DOHH2 (cell line): ENCODE measurements around the gene CAPZB.

Experiments
- H3F3A ChIP-seq: fragments of 200-600 bp; sonication (generic), shearing (Covaris generic); 2 replicates; pipeline ENCODE4 v1.6.0; 2016; ENCODE audit warnings: antibody characterized with exemption, mild to moderate bottlenecking; ENCODE audit not compliant: control insufficient read depth, insufficient read depth
- H3K27ac ChIP-seq: fragments of 200-600 bp; sonication (generic); 2 replicates; pipeline ENCODE4 v1.5.1; 2014; ENCODE audit warnings: low read depth, mild to moderate bottlenecking, low read length, moderate library complexity
- H3K27me3 ChIP-seq: fragments of 200-600 bp; sonication (generic); 2 replicates; pipeline ENCODE4 v1.6.1; 2014; ENCODE audit warnings: mild to moderate bottlenecking, low read length, mixed read lengths; ENCODE audit not compliant: control insufficient read depth
- H3K36me3 ChIP-seq: fragments of 200-600 bp; sonication (generic); 2 replicates; pipeline ENCODE4 v1.6.1; 2014; ENCODE audit warnings: mild to moderate bottlenecking, low read length, moderate library complexity, mixed read lengths; ENCODE audit not compliant: control insufficient read depth
- H3K4me1 ChIP-seq: fragments of 200-600 bp; sonication (generic); 2 replicates; pipeline ENCODE4 v1.6.1; 2014; ENCODE audit warnings: mild to moderate bottlenecking, low read length, mixed read lengths; ENCODE audit not compliant: control insufficient read depth
- H3K4me2 ChIP-seq: fragments of 200-600 bp; sonication (generic); 2 replicates; pipeline ENCODE4 v1.6.0; 2014; ENCODE audit warnings: mild to moderate bottlenecking, low read length, moderate library complexity
- H3K4me3 ChIP-seq: fragments of 200-600 bp; sonication (generic); 2 replicates; pipeline ENCODE4 v1.5.1; 2014; ENCODE audit warnings: mild to moderate bottlenecking, low read length, mixed read lengths
- H3K79me2 ChIP-seq: fragments of 200-600 bp; sonication (generic); 2 replicates; pipeline ENCODE4 v1.6.1; 2014; ENCODE audit warnings: mild to moderate bottlenecking, low read length, mixed read lengths; ENCODE audit not compliant: control insufficient read depth
- H3K9me2 ChIP-seq: fragments of 200-600 bp; sonication (generic); replicated peaks from 2 replicates; pipeline ENCODE4 v1.6.1; 2014; ENCODE audit warnings: mild to moderate bottlenecking, low read length, mixed read lengths; ENCODE audit not compliant: control insufficient read depth
- H3K9me3 ChIP-seq: fragments of 200-600 bp; sonication (generic); 2 replicates; pipeline ENCODE4 v1.6.1; 2014; ENCODE audit warnings: antibody characterized with exemption, low read length, mixed read lengths; ENCODE audit not compliant: control insufficient read depth, insufficient read depth
- H4K20me1 ChIP-seq: fragments of 200-600 bp; sonication (generic); 2 replicates; pipeline ENCODE4 v1.6.0; 2014; ENCODE audit warnings: low read depth, mild to moderate bottlenecking, antibody characterized with exemption, low read length, moderate library complexity; ENCODE audit not compliant: control insufficient read depth, insufficient read depth
- EZH2phosphoT487 ChIP-seq: fragments of 200-600 bp; sonication (generic); IDR thresholded peaks from 2 replicates; pipeline ENCODE4 v1.6.1; 2017; ENCODE audit warnings: borderline replicate concordance, mild to moderate bottlenecking, antibody characterized with exemption, low read length, moderate library complexity, mixed read lengths
- TF ChIP-seq, protein P1 (sequence below): fragments of 200-600 bp; sonication (generic); IDR thresholded peaks from one replicate; pipeline ENCODE4 v1.5.1; 2014; ENCODE audit warnings: antibody characterized with exemption, mild to moderate bottlenecking, low read depth, low read length; ENCODE audit not compliant: poor library complexity, severe bottlenecking

Gene CAPZB

GRCh38 chr1:19370453-19371170 lies 114.7 kb downstream of the CAPZB start:
- H3K4me3 ChIP-seq = no peak overlapping the region

GRCh38 chr1:19369396-19370090 lies 115.8 kb downstream of the CAPZB start:
- 0 out of 2 replicates have a peak, but pooled peaks cover 3% of the 10 kb centered on the region for H4K20me1 ChIP-seq
- H3K79me2 ChIP-seq = no peaks in the 10 kb centered on the region; the same call in 1 of the 2 replicates
- TF ChIP-seq, protein P1, sequence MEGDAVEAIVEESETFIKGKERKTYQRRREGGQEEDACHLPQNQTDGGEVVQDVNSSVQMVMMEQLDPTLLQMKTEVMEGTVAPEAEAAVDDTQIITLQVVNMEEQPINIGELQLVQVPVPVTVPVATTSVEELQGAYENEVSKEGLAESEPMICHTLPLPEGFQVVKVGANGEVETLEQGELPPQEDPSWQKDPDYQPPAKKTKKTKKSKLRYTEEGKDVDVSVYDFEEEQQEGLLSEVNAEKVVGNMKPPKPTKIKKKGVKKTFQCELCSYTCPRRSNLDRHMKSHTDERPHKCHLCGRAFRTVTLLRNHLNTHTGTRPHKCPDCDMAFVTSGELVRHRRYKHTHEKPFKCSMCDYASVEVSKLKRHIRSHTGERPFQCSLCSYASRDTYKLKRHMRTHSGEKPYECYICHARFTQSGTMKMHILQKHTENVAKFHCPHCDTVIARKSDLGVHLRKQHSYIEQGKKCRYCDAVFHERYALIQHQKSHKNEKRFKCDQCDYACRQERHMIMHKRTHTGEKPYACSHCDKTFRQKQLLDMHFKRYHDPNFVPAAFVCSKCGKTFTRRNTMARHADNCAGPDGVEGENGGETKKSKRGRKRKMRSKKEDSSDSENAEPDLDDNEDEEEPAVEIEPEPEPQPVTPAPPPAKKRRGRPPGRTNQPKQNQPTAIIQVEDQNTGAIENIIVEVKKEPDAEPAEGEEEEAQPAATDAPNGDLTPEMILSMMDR = no peak
- TF ChIP-seq EZH2phosphoT487 = no peak
- H3K27ac ChIP-seq = no peak overlapping the region
- no peak overlapping the region for H3K4me2 ChIP-seq
- 0 out of 2 replicates have a peak, but pooled peaks cover 1% of the 10 kb centered on the region for H3K36me3 ChIP-seq
- H3K4me1 ChIP-seq = no peaks in the 10 kb centered on the region
- H3K9me2 ChIP-seq = no peaks in the 10 kb centered on the region
- H3F3A ChIP-seq = no peaks in the 10 kb centered on the region
- no peak overlapping the region for H3K4me3 ChIP-seq
- no peaks in the 10 kb centered on the region for H3K27me3 ChIP-seq
- H3K9me3 ChIP-seq = no peaks in the 10 kb centered on the region

More at GRCh38 chr1:19370453-19371170, 114.7 kb downstream of the CAPZB start:
- Histone ChIP-seq H3K4me2 (no peak overlapping the region), H3K27me3 (no peaks in the 10 kb centered on the region), H3K9me3 (no peaks in the 10 kb centered on the region), H3K4me1 (no peaks in the 10 kb centered on the region), H3K79me2 (no peaks in the 10 kb centered on the region; the same call in 1 of the 2 replicates), H3K27ac (no peak overlapping the region), H3K36me3 (peaks cover 8% of the 10 kb centered on the region; the same call in 1 of the 2 replicates), H4K20me1 (0 out of 2 replicates have a peak, but pooled peaks cover 3% of the 10 kb centered on the region), H3K9me2 (no peaks in the 10 kb centered on the region), H3F3A (no peaks in the 10 kb centered on the region)
- TF ChIP-seq, protein P1 = no peak
- TF ChIP-seq EZH2phosphoT487 = no peak

- Histone ChIP-seq H3K4me2 (no peak overlapping the region), H3K79me2 (no peaks in the 10 kb centered on the region; the same call in 1 of the 2 replicates), H3K27me3 (no peaks in the 10 kb centered on the region), H3F3A (no peaks in the 10 kb centered on the region), H3K9me3 (no peaks in the 10 kb centered on the region), H3K4me1 (no peaks in the 10 kb centered on the region), H3K4me3 (no peak overlapping the region), H3K36me3 (no peaks in the 10 kb centered on the region), H3K9me2 (no peaks in the 10 kb centered on the region), H3K27ac (no peak overlapping the region), H4K20me1 (0 out of 2 replicates have a peak, but pooled peaks cover 3% of the 10 kb centered on the region)
- TF ChIP-seq, protein P1 = no peak
- TF ChIP-seq EZH2phosphoT487 = no peak
Measured at GRCh38 chr1:19368964-19369363, 116.4 kb downstream of the CAPZB start.
